ENCODE results near the gene SPIB. TPM values are rescaled to one million over a fixed set of nuclear protein-coding genes. Genes with fewer than 3 reads are reported as not detected.

Gene SPIB
- total RNA-seq, 6 donors from 2014 or later: 0.13 to 2.1 (median 0.56) TPM; not detected in 2

DNA sequence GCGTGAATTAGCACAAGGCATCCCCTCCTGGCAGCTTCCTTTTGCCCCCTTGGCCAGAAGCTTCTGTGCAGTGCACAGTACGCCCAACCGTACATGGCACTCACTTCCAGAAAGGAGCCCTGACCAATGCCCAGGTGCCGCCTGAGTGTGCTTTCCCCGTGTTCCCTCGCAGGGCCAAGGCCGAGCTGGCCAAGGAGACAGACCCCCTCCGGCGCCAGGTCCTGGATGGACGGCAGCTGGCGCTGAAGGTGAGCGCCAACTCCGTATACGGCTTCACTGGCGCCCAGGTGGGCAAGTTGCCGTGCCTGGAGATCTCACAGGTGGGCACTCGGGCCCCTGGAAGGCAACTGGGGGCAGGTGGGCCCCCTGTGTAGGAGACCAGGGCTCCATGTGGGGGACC, 9.4 kb upstream of the SPIB start:
- peaks cover 0 to 46% (median 27%) of the 10 kb centered on the region in 4 donors for H3K36me3 ChIP-seq
- no peak overlapping the region for H3K27ac ChIP-seq
- no peaks in the 10 kb centered on the region for H3K4me1 ChIP-seq
- no peak for ATAC-seq (ENCODE audit: low FRiP score in 2 of 2)
- peak in 1 of 2 donors; percentile 58 for DNase-seq
- H3K9me3 ChIP-seq: no peaks in the 10 kb centered on the region
- 97% methylated on average over 17 of the region's 17 CpGs; no CpG with 5 or more reads in 1 of the 2 donors for WGBS, 2 donors
- TF ChIP-seq EP300 (IDR thresholded peaks at IDR 0.05) (no peak), POLR2AphosphoS5 (IDR thresholded peaks at IDR 0.05) (no peak), POLR2A (IDR thresholded peaks at IDR 0.05) (no peak)
- TF ChIP-seq, protein P1, sequence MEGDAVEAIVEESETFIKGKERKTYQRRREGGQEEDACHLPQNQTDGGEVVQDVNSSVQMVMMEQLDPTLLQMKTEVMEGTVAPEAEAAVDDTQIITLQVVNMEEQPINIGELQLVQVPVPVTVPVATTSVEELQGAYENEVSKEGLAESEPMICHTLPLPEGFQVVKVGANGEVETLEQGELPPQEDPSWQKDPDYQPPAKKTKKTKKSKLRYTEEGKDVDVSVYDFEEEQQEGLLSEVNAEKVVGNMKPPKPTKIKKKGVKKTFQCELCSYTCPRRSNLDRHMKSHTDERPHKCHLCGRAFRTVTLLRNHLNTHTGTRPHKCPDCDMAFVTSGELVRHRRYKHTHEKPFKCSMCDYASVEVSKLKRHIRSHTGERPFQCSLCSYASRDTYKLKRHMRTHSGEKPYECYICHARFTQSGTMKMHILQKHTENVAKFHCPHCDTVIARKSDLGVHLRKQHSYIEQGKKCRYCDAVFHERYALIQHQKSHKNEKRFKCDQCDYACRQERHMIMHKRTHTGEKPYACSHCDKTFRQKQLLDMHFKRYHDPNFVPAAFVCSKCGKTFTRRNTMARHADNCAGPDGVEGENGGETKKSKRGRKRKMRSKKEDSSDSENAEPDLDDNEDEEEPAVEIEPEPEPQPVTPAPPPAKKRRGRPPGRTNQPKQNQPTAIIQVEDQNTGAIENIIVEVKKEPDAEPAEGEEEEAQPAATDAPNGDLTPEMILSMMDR (IDR thresholded peaks at IDR 0.05): no peak
- no peaks in the 10 kb centered on the region for H3K27me3 ChIP-seq
- no peak overlapping the region for H3K4me3 ChIP-seq

DNA sequence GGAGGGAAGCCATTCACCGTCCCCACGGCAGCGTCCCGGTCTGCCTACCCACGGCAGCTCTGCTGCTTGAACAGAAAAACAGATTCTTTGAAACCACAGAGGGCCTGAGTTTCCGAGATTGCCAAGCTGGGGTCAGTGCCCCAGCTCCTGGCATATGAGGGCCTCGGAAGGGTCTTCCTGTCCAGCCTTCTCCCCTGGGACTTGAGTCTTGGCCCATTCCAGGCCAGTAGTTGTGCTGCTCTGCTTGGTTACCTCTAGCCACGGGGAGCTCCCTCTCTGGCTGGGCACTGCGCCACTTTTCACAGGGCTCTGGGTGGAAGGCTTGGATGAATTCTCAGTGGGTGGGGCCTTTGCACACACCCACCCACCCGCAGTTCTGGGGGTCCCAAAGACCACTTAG, 8.6 kb upstream of the SPIB start:
- H3K27me3 ChIP-seq: no peaks in the 10 kb centered on the region
- peaks cover 0 to 46% (median 27%) of the 10 kb centered on the region in 4 donors for H3K36me3 ChIP-seq
- H3K4me3 ChIP-seq: no peak overlapping the region
- peaks cover 0 to 4% (median 1%) of the 10 kb centered on the region in 4 donors for H3K4me1 ChIP-seq
- ATAC-seq (ENCODE audit: low FRiP score in 2 of 2) (no peak), DNase-seq (no peak)
- H3K27ac ChIP-seq: no peak overlapping the region
- WGBS, 2 donors: 92 to 93% methylated on average over 9 to 10 of the region's 10 CpGs
- TF ChIP-seq, protein P1 (IDR thresholded peaks at IDR 0.05): no peak
- TF ChIP-seq EP300 (IDR thresholded peaks at IDR 0.05): no peak
- TF ChIP-seq POLR2AphosphoS5 (IDR thresholded peaks at IDR 0.05): no peak
- TF ChIP-seq POLR2A (IDR thresholded peaks at IDR 0.05): no peak
- no peaks in the 10 kb centered on the region for H3K9me3 ChIP-seq

DNA sequence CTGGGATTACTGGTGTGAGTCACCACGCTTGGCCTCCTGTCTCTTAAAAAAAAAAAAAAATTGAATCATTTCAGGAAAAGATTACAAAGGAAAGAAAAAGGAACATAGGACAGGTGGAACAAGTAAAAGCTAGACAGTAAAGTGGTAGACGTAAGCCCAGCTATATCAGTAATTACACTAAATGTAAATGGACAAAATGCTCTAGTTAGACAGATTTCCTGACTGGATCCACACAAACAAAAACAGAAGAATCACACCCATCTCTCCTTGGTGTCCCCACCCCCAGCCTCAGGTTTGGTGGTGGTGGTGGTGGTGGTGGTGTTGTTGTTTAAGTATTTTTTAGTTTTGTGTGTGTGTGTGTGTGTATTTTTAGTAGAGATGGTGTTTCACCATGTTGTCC, 6.3 kb upstream of the SPIB start:
- no peaks in the 10 kb centered on the region for H3K9me3 ChIP-seq
- H3K27me3 ChIP-seq: no peaks in the 10 kb centered on the region
- TF ChIP-seq EP300 (IDR thresholded peaks at IDR 0.05) (no peak), POLR2A (IDR thresholded peaks at IDR 0.05) (no peak), POLR2AphosphoS5 (IDR thresholded peaks at IDR 0.05) (no peak)
- TF ChIP-seq, protein P1 (IDR thresholded peaks at IDR 0.05): no peak
- peaks cover 0 to 9% (median 5%) of the 10 kb centered on the region in 4 donors for H3K4me1 ChIP-seq
- H3K36me3 ChIP-seq: peaks cover 0 to 25% (median 17%) of the 10 kb centered on the region in 4 donors
- ATAC-seq (ENCODE audit: low FRiP score in 2 of 2) (no peak), DNase-seq (no peak)
- no peak overlapping the region for H3K4me3 ChIP-seq
- no peak overlapping the region for H3K27ac ChIP-seq
- 95 to 97% methylated on average over 2 of the region's 2 CpGs for WGBS, 2 donors

DNA sequence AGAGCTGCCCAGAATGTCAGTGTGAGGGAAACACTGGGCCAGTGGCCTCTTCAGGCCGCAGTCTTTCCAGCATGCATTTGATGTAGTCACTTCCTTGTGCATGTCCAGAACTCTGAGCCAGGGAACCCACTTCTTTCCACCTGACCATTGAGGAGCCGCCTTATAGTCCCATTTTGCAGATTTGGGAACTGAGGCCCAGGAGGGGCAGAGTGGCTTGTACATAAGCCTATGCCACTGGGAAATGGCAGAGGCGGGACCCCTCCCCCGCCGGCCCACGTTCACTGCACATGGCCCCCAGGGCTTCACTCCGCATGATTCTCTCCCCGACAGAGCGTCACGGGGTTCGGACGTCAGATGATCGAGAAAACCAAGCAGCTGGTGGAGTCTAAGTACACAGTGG, 5.6 kb upstream of the SPIB start:
- H3K4me3 ChIP-seq: no peak overlapping the region
- TF ChIP-seq POLR2A (IDR thresholded peaks at IDR 0.05) (no peak), POLR2AphosphoS5 (IDR thresholded peaks at IDR 0.05) (no peak), EP300 (IDR thresholded peaks at IDR 0.05) (no peak)
- TF ChIP-seq, protein P1 (IDR thresholded peaks at IDR 0.05): no peak
- DNase-seq: peak in 1 of 2 donors; percentile 71
- 95 to 96% methylated on average over 13 of the region's 13 CpGs for WGBS, 2 donors
- H3K9me3 ChIP-seq: no peaks in the 10 kb centered on the region
- no peak for ATAC-seq (ENCODE audit: low FRiP score in 2 of 2)
- H3K36me3 ChIP-seq: peaks cover 0 to 20% (median 15%) of the 10 kb centered on the region in 4 donors
- peaks cover 0 to 9% (median 5%) of the 10 kb centered on the region in 4 donors for H3K4me1 ChIP-seq
- H3K27me3 ChIP-seq: peaks cover 0 to under 1% (median 0%) of the 10 kb centered on the region in 4 donors
- H3K27ac ChIP-seq: no peak overlapping the region

DNA sequence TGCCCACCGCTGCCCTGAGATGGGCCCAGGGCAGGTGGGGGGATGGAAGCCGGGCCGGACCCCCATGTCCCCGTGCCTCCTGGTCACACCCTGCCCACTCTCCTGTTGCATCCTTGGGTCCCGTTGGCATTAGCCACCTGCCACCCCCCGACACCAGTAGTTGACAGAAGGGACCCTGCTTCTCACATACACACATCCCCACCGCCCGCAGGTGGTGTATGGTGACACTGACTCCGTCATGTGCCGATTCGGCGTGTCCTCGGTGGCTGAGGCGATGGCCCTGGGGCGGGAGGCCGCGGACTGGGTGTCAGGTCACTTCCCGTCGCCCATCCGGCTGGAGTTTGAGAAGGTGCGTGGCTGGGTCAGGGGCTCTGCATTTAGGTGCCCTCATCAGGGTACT, 5.2 kb upstream of the SPIB start:
- Histone ChIP-seq H3K9me3 (no peaks in the 10 kb centered on the region), H3K36me3 (peaks cover 0 to 18% (median 14%) of the 10 kb centered on the region in 4 donors), H3K27ac (no peak overlapping the region), H3K4me1 (peaks cover 0 to 11% (median 5%) of the 10 kb centered on the region in 4 donors), H3K27me3 (peaks cover 0 to 5% (median 1%) of the 10 kb centered on the region in 4 donors), H3K4me3 (no peak overlapping the region)
- ATAC-seq (ENCODE audit: low FRiP score in 2 of 2): no peak
- WGBS, 2 donors: 96 to 97% methylated on average over 17 to 21 of the region's 21 CpGs
- TF ChIP-seq POLR2AphosphoS5 (IDR thresholded peaks at IDR 0.05) (no peak), POLR2A (IDR thresholded peaks at IDR 0.05) (no peak)
- DNase-seq: peak in 1 of 2 donors; percentile 79
